OCI-LY3 (cell line): ENCODE data around the gene PLEKHH2.

Source experiments
- EZH2phosphoT487 ChIP-seq: fragments of 200-600 bp; shearing (Covaris generic); IDR thresholded peaks from 2 replicates; pipeline ENCODE4 v1.6.1; 2018; ENCODE audit warnings: antibody characterized with exemption, mixed run types, low read depth
- TF ChIP-seq, protein P1 (sequence below): fragments of 200-600, 300-600 bp; sonication (generic); IDR thresholded peaks from 2 replicates; pipeline ENCODE4 v1.5.1; 2014; ENCODE audit warnings: antibody characterized with exemption, low read length, low read depth

DNA sequence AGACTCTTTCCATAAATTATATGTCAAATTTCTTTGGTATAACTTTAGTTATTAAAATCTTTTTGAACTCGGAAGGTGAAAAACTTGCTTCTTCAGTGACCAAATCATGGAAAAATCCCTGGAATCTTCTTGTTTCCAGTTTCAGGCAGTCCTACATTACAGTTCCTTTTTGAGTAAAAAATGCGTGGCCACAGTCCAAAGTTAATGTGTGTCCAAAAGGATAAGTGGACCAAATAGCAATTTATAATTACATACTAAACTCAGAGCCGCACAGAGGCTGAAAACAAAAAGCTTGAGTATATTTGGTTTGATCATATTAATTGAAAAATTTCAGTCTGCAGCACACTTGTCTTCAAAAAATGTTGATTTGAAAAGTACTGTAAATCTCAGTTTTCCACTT lies 108.4 kb downstream of the PLEKHH2 start:
- TF ChIP-seq, protein P1, sequence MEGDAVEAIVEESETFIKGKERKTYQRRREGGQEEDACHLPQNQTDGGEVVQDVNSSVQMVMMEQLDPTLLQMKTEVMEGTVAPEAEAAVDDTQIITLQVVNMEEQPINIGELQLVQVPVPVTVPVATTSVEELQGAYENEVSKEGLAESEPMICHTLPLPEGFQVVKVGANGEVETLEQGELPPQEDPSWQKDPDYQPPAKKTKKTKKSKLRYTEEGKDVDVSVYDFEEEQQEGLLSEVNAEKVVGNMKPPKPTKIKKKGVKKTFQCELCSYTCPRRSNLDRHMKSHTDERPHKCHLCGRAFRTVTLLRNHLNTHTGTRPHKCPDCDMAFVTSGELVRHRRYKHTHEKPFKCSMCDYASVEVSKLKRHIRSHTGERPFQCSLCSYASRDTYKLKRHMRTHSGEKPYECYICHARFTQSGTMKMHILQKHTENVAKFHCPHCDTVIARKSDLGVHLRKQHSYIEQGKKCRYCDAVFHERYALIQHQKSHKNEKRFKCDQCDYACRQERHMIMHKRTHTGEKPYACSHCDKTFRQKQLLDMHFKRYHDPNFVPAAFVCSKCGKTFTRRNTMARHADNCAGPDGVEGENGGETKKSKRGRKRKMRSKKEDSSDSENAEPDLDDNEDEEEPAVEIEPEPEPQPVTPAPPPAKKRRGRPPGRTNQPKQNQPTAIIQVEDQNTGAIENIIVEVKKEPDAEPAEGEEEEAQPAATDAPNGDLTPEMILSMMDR, result no peak
- TF ChIP-seq EZH2phosphoT487, result no peak
